HG03565 (cell line): ENCODE results near the gene DHDH.

Source experiments
- ATAC-seq: cut with Tn5 transposase; IDR thresholded peaks from one replicate; pipeline ENCODE4 v1.9.1; 2021; ENCODE audit warnings: mild to moderate bottlenecking, moderate library complexity; ENCODE audit not compliant: unreplicated experiment

DHDH gene

DNA sequence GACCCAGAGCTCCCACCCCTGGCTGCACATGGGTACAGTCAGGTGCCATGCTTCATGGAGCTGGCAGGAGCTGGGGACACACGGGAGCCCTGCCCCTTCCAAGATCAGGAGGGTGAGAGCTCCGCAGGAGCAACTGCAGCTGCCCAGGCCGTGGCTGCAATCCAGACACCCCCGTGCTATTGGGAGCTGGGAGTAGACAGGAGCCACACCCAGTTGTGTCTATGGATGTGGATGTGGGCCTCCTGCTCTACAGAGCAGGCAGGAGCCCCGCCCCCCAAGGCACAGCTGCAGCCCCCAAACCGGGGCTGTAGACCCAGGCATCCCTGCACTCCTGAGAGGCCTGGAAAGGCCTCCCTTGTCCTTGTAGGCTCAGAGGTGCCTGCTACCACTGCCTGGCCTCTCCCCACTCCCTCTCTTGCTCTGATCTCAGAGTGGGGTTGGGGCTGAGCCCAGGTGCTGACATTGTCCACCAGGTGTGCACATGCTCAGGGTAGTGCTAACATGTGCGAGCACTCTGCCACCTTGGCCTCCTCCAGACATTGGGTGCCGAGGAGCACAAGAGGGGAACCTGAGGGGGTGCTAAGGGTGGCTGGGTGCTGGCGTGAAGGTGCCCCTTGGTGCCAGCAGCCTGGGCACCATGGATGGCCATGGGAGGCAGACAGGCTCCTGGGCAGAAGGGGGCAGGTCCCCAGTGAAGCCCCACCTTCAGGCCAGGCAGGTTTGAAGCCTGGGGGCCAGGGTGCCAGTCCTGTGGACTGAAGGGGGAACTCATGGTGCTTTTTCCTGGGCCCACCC is 13.2 kb downstream of the DHDH start:
- ATAC-seq = no peak

DNA sequence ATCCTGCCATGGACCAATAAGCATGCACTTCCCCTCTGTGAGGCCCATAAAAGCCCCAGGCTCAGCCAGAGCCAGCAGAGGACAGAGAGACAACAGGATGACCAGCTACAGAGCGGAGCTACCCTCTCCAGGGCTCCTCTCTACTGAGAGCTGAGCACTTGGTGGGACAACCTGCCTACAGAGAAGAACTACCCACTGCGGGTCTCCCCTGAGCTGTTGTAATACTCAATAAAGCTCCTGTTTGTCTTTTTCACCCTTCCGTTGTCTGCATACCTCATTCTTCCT is 13.7 kb downstream of the DHDH start:
- no peak for ATAC-seq

GRCh38 chr19:48950159-48950558 is 16.7 kb downstream of the DHDH start:
- no peak for ATAC-seq

GRCh38 chr19:48950830-48951519 is 17.5 kb downstream of the DHDH start:
- no peak for ATAC-seq

GRCh38 chr19:48953141-48953540 is 19.6 kb downstream of the DHDH start:
- ATAC-seq = no peak

DNA sequence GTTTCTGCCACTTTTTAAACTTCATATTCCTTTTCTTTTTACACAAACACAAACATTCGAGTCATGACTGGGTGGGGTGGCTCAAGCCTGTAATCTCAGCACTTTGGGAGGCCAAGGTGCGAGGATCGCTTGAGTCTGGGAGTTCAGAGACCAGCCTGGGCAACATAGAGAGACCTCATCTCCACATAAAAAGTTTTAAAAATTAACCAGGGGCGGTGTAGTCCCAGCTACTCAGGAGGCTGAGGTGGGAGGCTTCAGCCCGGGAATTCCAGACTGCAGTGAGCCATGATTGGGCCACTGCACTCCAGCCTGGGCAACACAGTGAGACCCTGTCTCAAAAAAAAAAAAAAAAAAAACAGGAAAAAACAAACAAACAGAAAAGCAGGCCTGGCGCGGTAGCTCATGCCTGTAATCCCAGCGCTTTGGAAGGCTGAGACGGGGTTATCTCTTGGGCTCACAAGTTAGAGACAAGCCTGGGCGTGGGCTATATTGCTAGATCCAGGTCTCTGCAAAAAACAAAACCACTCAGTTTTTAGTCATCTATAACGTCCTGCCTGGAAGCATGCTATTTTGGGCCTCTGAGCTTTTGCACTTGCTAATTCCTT is 20.6 kb downstream of the DHDH start:
- ATAC-seq = no peak

- peak; percentile 76 for ATAC-seq
Measured at GRCh38 chr19:48954595-48955307, 21.3 kb downstream of the DHDH start, which contains the start of gene BAX. Gene BAX, plus strand, starts transcription at chr19:48954875. Its CDS starts 54 bp downstream, at chr19:48954929.

DNA sequence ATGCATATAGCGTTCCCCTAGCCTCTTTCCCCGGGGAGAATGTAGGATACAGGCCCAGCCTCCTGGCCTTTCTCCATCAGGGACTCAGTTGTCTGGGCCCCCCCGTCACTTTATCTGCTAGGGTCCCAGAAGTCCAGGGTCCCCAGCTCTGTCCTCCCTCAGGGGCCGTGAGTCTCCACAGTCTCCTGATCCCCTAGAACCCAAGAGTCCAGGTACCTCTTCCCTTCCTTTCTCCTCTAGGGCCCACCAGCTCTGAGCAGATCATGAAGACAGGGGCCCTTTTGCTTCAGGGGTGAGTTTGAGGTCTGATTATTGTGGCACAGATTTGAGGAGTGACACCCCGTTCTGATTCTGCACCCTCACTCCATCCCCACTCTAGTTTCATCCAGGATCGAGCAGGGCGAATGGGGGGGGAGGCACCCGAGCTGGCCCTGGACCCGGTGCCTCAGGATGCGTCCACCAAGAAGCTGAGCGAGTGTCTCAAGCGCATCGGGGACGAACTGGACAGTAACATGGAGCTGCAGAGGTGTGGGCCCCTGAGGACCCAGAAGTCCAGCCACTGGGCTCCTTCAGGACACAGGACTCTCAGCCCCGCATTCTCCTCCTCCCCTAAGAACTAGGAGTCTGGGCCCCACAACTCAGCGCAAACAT is 21.9 kb downstream of the DHDH start:
- ATAC-seq = no peak

- ATAC-seq = no peak
Measured at GRCh38 chr19:48958006-48958405, 24.5 kb downstream of the DHDH start.

DNA sequence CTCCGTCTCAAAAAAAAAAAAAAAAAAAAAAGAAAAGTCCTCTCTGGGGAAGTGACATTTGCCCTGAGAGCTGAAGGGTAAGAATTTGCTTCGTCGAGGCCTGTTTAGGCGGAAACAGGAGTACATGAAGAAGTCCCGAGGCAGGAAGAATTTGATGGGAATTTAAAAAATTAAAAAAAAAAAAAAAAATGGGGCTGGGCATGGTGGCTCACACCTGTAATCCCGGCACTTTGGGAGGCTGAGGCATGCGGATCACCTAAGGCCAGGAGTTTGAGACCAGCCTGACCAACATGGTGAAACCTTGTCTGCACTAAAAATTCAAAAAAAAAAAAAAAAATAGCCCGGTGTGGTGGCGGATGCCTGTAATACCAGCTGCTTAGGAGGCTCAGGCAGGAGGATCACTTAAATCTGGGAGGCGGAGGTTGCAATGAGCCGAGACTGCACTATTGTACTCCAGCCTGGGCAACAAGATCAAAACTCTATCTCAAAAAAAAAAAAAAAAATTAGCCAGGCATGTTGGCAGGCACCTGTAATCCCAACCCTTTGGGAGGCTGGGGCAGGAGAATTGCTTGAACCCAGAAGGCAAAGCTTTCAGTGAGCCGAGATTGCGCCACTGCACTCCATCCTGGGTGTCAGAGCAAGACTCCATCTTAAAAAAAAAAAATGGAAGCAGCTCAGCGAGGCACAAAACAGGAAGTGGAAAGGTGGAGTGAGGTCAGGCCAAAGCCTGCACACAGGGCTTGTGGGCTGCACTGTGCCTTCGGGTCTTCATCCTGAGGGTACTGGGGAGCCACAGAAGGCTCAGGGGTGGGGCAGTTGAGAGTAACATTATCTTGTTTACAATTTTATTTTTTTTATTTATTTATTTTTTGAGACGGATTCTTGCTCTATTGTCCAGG is 26.1 kb downstream of the DHDH start:
- ATAC-seq = no peak

GRCh38 chr19:48961051-48961649 is 27.7 kb downstream of the DHDH start:
- no peak for ATAC-seq

DNA sequence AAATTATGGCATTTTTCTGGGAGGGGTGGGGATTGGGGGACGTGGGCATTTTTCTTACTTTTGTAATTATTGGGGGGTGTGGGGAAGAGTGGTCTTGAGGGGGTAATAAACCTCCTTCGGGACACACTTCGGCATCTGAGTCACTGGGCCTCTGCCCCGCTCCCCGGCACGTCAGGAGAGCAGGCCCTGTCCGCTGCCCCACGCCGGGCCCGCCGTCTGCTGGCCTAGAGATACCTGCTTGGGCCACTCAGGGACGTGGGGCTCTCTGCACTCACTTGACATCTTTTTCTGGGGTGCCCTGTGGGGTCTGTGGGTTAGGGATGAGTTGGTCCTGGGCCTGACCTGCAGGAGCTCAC is 28.2 kb downstream of the DHDH start:
- no peak for ATAC-seq

GRCh38 chr19:48962029-48962848 is 28.7 kb downstream of the DHDH start:
- no peak for ATAC-seq

GRCh38 chr19:48962849-48963165 is 29.3 kb downstream of the DHDH start:
- no peak for ATAC-seq

GRCh38 chr19:48963371-48964204 is 30.1 kb downstream of the DHDH start:
- peak; percentile 23 for ATAC-seq

DNA sequence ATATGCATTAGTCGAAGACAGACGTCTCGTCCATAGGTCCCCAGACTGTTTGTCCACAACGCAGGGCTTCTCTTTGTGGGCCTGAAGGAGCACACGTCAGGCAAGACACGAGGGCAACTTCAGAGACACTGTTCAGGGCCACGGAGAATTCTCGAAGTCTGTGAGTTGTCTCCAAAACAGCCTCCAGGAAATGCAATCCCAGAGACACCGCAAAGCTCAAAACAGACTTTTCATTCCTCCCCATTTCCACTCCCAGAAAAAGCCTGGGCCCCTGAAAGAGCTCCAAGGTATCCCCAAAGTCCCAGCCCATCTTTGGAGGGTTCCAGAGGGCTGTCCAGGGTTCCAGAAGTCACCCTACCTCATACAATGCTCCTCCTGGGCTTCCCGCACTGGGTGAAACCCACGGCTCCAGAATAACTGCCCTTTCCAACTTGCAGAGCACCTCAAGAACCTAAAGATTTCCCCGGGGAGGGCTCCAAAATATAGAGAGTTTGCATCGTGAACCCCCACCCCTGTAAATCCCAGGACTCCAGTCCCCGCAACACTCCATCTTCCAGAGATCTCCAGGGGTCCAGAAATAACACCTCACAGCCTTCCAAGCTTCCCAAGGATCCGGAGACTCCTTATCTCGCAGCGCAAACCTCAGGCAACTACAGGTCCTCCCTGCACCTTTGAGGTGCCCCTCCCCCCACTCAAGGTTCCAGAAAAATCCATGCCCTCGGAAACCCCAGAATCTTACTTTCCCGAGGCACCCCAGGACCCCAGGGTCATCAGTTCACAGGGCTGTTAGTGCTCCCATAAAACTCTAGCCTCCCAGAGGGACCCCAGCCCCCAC is 30.9 kb downstream of the DHDH start:
- no peak for ATAC-seq
